Measurements from ENCODE around the gene TSPO2.

TSPO2 gene

DNA sequence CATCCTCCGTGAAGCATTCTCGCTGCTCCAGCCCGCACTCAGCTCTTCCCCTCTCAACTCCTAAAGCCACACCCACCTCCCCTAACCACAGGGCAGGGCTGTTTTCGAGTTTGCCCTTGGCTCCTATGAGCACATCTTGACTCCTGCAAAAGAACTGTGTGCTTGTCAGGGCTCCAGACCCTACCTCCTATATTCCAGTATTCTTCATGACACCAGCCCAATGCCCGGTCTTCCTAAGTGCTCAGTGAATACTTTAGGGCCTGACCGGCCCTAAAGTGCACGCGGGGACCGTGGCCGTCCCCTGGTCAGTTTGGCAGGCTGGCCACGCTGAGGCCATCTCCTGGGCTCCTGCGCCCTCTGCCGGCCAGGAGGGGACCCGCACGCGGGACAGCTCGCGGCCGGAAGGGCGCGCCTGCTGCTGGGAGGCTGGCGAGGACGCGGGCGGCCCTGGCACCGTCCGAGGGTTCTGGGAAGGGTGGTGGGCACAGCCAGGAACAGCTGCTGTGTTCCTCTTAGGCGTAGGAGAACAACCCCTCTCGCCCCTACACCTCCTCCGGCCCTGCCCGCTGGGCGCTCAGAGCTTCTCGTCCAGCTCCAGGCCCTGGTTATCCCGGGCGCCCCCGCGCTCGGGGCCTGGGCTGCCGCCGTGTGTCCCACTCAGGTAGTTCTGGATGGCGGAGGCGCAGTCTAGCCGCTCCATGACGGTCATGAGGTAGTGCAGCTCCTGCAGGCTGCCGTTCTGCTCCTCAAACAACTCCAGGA lies 14.3 kb upstream of the TSPO2 start:
- DNase-seq (ENCODE audit: low read depth): peak; percentile 61

DNA sequence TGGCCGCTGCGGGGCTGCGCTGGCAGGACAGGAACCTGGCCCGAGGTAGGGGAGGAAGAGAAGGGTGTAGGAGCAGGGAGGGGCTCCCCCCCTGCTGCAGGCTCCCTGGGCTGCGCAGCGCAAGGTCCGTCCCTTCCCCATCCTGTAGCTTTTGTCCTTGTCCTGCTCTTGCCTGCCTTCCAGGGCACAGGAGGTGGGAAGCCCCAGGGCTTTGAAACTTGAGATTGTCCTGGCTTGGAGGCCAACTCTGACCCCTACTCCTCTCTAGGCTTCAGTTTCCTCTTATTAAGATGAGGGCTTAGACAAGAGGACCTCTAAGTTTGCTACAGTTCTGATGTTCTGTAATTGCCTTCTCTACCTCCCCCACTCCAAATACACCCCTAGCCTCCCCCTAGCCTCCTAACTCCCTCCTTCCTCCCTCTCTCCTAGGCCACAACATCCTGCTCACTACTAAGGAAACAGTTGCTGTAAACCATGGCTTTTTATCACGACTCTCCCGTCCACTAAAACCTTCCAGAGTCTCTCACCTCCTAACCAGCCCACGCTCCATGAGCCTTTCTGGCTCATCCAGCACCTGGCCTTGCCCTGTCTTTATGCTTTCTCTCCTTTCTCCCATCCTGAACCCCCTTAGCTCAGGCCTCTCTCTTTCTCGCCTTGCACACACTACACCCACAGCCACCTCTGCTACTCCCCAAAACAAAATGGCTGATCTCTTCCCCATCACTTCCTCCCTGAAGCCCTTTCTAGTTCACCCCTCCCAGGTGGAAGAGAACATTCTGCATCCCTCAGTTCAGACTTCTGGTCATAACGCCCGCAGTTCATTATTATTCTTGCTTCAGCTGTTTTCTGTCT lies 13.5 kb upstream of the TSPO2 start:
- DNase-seq (ENCODE audit: low read depth): no peak

DNA sequence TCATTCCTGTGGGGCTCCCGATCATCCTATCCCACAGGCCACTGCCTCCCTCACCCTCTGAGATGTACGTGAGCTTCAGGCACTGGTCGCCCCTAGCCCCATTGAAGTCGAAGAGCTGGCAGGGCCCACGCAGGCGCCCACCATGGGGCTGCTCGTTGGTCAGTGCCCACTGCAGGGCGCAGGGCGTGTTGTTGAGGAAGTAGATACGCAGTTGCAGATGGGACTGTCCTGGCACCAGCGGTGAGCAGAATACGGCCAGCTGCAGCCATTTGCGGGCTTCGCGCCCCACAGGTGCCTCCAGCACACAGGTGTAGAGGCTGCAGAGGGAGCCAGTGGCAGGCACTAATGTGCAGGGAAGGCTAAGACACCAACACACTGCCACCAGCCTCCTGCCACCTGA lies 9.4 kb upstream of the TSPO2 start:
- no peak for DNase-seq (ENCODE audit: low read depth)

DNA sequence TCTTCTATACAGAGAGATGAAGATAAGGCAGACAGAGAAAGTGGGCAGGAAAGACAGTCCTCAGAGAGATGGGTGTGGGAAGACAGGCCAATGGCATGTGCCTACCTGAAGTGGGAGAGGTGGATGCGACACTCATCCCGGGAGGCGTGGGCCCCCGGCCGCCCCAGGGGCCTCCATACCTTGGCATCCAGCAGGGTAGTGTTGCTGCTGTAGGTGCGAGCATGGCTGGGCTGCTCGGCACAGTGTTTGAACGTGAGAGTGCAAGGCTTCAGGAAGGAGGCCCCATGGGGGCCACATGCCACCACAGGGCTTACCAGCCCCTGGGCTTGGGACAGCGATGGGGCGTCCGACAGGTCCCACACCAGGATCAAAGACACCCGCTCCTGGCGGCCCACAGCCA lies 8.5 kb upstream of the TSPO2 start:
- no peak for DNase-seq (ENCODE audit: low read depth)

DNA sequence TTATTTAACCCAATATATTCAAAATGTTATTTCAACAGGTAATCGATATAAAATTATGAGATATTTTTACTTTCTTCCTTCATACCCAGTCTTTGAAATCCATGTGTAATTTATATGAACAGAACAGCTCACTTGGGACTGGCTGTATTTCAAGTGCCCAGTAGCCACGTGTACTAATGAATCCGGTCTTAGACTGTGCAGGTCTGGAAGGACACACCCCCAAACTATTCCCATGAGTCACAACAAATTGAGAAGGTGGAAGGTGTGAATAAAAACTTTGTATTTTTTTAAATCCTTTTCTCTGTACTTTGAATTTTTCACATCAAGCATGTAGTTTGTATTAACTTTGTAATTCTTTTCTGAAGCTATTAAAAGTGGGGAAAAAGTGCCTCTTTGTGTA lies 6.1 kb upstream of the TSPO2 start:
- no peak for DNase-seq (ENCODE audit: low read depth)

DNA sequence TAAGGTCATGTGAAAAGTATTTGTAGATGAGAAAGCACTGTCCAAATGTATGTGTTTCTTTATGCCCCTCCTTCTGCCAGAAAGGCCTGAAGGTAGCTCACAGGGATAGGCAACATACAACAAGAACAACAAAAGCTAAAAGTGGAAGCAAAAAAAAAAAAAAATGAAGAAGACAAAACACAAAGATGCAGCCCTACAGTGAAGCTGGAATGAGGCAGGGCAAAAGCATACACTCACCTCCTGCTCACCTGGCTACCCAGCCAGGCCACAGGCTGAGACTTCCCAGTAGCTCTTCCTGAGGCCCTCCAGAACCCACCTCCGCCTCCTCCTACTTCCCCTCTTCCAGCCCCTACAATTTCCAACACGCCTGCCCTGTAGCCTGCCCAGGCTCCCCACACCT lies 5.7 kb upstream of the TSPO2 start:
- no peak for DNase-seq (ENCODE audit: low read depth)

DNA sequence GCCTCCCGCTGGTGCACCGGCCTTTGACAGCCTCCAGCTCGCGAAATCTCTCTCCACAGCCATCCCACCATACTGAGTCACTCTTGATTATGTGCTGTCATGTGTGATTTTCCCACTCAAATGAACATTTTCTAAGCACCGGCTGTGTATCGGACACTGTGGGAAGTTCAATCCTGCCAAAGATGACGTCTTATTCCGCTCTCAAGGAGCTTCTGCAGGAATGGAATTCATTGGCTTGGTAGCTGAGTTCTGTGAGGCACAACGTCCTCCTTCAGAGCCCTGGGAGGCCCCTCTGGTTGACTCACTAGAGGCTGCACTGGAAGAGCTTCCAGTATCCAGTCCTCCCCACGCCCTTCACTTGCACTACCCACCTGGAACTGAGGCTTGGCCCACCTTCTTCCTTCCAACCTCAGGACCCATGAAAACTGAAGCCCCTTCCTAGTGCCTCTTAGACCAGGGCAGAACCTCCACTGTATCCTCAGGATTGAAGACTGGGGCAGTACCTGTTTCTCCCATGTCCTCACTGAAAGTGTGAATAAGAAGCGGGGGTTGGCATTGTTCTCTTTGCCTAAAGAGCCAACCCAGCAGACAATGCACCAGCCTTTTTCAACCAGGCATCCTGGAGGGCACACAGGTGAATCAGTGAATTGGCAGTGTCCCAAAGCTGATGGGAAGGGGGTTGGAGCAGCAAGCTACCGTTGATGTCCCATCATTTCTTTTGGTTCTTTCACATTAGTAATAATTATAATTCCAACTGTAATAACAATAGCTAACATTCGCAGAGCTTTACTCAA lies 5.0 kb upstream of the TSPO2 start:
- DNase-seq (ENCODE audit: low read depth): no peak

DNA sequence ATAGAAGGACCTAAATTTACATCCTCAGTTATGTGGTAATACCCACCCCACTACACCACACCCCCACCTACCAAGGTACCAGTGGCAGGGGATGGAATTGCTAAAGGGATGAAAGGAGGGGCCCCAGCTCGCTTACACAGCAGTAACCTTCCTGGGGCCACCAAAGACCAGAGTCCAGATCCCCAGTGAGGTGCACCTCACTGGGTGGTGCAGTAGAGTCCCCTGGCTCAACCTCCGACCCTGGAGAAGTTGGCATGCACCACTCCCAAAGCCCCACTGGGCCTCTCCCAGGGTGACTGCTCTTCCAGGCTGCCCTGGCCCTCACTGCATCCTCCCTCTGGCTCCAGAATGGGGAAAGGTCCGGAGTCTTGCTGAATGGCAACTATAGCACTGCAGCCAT lies 4.1 kb upstream of the TSPO2 start:
- DNase-seq (ENCODE audit: low read depth): no peak

DNA sequence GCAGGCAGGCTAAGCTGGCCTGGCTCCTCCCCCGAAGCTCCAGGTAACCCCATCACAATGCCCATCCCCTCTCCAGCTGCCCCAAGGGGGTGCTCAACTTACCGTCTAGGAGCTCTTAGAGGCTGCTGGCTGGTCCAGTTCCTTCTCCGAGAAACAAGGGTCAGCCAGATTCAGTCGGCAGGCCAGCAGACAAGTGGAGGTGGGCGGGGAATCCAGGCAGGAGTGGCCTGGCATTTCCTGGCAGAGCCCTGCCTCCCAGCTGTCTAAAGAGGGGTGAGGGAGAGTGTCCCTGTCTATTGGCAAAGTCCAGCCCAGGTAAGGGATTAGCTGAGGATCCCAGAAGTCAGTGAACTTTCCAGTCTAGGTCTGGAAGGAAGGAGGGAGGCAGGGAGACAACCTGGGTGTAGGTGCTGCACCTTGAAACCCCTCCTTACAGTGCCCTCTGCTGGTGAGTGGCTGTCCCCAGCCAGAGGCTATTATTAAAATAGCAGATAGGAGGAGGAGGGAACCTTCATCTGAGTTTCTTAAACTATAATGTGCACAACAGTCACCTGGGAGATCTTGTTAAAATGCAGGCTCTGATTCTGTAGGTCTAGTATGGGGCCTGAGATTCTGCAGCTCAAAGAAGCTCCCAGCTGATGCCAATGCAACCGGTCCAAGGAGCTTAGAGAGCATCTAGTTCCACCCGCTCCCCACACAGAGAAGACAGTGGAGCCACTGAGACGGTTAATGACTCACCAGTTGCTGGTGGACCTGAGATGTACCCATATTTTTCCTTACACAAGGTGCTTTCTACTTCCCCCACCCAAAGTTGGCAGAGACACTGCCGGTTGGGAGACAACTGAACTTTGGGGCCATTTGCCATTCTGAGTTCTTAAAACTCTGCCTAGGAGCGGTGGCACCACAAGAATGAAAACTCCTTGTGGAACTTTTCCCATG lies 2.9 kb upstream of the TSPO2 start, which contains the start of gene UNC5CL:
Gene UNC5CL (minus strand): TSS at position 162 of the 939 bp plus-strand sequence. CDS start 4,147 bp downstream, outside the sequence.
- DNase-seq (ENCODE audit: low read depth): peak; percentile 7

DNA sequence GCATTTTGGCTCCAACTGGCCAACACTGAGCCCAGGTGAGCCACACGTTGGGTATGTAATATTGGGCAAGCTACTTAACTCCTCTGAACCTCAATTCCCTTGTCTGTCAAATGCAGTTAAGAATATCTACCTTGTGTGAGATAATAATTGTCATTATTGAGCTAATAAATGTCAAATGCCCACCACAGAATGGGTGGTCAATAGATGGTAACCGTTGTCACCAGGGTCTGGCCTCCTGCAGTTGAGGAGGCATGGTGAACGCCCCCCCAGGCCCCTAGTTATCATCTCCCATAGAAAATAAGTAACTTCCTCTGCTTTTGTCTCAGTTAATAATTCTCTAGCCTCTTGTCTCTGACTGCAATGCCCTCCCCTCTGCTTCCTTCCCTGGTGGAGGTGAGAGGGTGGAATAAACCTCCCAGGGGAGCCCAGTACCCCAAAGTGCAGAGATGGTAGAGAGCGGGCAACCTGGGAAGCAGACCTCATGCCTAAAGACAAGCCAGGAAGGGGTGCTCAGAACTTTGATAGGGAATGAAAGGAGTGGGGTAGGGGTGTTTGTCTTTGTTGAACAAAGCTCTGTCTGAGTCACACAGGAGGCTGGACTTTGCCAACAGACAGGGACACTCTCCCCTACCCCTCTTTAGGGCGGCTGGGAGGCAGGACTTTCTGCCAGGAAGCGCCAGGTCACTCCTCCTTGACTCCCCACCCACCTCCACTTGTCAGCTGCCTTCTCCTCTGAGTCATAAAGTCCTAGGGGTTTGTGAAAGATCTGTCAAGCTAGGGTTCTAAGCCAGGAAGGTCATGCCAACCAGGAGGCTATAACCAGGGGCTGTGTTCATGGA lies 1.9 kb upstream of the TSPO2 start:
- DNase-seq (ENCODE audit: low read depth): no peak

DNA sequence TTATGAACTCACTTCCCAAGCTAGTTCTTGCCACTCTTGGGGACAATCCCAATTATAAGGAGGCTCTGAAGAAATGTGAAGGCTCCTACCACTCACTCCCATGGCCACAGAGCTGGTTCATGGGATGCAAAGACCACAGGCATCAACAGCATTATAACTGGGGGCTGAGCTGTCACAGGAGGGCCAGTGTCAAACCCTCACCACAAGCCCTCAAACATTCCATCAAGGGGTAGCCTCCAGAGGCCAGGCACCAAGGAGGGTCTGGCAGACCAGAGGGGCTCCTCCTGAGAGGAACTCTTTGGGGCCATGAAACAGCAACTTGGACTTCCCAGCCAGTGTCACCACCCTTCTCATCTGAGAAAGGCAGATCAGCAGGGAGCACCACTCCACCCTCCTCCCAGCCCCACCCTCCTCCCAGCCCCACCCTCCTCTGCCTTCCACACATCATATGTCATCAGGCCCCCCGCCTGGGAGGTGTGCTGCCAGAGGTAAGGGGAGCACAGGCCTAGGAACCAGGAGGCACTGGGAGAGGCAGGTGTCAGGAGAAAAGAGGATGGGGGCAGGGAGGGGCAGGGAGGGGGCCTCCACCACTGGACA lies 1.2 kb upstream of the TSPO2 start:
- no peak for DNase-seq (ENCODE audit: low read depth)

DNA sequence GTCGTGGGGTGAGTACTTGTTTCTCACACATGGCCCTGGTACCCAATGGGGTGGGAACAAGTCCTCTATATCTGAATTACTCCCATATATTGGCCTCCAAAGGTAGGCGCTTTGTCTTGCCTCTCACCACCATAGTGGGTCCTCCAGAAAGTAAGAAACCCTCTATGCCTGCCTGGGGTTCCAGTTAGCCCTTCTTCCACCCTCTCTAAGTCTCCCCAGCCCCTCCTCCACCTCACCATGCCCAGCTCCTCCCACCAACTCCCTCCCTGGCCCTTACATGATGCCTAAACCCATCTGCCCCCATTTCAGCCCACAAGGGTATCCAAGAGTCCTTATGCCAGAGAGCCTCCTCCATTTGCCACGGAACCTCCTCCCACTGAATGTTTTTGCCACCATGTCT lies 884 bp downstream of the TSPO2 start:
- no peak for DNase-seq (ENCODE audit: low read depth)

DNA sequence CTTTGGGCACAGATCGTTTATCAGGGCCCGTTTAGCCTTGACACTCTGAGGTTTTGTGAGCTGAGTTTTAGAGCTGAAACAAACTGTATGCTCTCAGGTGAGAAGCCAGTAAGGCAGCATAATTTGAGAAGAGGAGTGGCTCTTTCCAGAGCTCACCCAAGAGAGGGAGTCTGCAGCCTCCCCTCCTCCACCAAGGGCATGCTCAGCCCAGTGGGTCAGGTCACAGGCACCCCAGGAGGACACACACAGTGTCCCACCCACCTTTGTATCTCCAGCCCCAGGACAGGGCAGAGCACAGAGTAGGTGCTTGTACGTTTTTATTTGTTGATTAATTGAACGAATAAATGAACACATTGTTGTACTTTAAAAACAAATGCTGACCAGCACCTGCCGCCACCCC lies 3.4 kb downstream of the TSPO2 start:
- no peak for DNase-seq (ENCODE audit: low read depth)

DNA sequence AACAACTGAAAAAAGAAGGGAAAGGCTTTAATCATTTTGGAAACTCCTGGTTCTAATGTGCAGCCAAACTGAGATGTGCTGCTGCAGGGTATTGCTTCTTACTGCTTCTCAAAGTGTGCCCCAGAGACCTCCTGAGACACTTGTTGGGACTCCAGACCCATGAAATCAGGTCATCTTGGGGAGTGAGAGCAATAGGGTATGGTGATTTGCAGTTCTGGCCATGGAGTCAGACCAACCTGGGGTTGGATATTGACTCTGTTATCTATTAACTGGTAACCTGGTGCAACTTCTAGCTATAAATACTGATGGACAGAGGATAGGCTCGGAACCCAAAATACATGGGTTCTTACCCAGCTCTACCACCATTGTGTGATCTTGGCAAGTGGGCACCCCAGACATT lies 3.8 kb downstream of the TSPO2 start:
- DNase-seq (ENCODE audit: low read depth): no peak

DNA sequence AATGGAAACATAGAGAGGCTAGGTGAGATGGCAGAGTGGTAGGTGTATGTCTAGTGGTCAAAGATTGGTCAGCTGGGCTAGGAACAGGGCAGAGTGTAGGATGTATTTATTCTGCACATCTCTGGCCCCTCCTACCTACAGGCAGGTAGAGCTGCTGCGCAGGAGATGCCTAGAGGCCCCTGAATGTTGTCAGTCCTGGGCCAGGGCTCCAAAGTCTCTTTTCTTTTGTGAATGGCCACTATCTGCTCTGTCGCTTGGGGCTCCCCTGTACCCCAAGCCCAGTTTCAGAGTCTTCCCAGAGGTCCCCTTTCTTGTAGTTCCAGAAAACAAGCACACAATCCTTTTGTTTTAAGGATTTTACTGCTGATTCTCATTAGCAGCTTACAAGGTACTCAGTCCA lies 5.0 kb downstream of the TSPO2 start:
- DNase-seq (ENCODE audit: low read depth): no peak

DNA sequence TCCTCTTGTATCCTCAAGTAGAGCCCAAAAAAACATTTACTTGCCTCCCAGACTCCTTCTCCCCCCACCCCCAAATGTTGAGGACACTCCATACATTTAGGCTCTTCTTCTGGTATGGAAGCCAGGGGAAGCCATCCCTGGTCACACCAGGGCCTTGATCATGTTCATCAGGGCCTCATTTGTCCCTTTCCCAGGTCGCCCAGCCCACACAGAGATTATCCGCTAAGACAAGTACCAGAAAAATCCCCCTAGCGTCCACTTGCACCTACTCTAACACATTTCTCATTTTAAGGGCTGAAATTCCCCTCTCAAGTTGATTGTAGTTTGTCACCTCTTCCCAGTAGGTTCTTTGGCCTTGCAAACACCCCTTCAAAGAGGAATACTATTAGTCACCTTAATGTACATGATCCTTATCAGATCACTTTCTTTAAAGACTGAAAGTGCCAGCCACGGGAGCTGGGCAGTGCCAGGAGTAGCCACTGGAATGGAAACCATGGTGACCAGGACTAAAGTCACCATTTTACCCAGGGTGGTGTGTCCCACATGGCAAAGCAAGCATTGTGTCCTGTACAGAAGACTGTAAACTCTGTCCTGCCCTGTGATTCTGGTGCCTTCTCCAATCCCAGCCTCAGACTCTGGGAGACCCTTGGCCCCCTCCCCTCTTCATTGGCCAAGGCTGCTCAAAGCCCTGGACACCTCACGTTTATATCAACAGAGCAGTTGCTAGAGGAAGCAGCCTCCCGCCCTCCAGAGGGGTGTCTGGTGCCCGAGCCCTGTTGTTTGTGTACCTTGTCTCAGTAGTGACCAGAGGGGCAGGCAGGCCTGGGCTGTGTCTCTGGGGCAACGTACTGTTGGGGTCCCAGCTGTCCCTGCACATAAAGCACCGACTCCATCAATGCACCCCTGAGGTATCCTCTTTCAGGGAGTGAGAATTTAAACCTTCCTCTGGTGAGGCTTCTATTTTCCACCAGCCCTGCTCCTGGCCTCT lies 5.8 kb downstream of the TSPO2 start:
- DNase-seq (ENCODE audit: low read depth): no peak

DNA sequence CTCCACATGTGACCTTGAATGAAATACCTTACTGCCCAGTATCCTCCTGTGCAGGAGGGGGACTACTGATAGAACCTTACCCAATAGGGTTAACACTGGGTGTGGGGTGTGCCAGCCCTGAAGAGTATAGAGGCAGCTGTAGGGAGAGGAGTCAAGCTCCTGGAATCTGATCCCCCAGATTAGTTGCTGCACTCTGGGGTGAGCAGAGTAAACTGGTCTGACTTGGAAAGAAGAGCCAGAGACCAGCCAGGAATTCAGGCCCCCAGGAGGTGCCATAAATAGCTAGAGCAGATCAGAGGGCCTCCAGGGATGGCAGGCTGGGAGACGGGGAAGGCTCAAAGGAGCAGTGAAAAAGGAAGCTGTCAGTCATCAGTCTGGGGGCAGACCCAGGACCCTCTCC lies 7.3 kb downstream of the TSPO2 start:
- DNase-seq (ENCODE audit: low read depth): no peak

DNA sequence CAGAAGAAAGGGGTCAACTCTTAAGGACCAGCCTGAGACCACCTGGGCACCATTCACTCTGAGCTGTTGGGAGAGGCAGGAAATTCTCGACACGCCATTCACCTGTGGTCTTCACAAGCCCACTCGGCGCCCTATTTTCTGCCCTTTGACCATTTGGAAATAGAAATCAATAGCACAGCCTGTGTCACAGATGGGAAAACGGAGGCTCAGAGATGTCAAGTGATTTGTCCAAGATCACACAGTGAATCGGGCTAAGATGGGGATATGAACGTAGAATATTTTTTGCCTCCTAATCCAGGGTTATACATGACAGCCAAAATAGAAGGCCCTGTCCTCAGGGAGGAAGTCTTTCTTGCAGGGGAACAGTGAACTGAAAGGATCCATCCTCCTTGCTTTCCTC lies 7.7 kb downstream of the TSPO2 start:
- no peak for DNase-seq (ENCODE audit: low read depth)

DNA sequence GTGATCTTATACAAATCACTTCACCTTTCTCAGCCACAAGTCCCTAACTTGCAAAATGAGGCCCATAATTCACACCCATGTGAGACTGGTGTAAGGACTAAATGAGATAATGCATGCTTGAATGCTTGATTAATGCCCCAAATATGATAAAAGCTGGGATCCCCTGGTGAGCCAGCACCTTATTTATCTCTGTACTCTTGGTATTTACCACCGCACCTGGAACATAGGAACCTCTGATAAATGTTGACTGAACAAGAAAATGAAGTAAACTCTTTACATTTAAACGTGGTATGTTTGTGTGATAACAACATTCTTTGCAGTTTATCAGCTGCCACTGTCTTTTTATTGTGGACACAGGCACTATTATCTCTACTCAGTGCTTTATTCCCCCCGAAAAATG lies 8.3 kb downstream of the TSPO2 start:
- no peak for DNase-seq (ENCODE audit: low read depth)
